Uterus (tissue), 2 donors: ENCODE data around the gene ADH1C.
"Not testable (repeated sequence)": the region's sequence is repeated elsewhere in the genome, so short reads cannot be mapped to it uniquely, and the experiment has no call there.

Experiments
- CTCF ChIP-seq, 4 experiments: fragments of 200-600 bp in 2 of 4; fragments of 450-650 bp in 2 of 4; sonication (generic) in 2 of 4; IDR thresholded peaks; one replicate each; pipeline ENCODE4 v1.5.1; 2016 to 2019; ENCODE audit warnings: antibody characterized with exemption in 4 of 4, mild to moderate bottlenecking in 2 of 4, moderate library complexity in 1 of 4
- POLR2A ChIP-seq, 2 donors: fragments of 450-650 bp; IDR thresholded peaks; one replicate each; pipeline ENCODE4 v1.6.1; 2016; ENCODE audit warnings: antibody characterized with exemption in 2 of 2, mild to moderate bottlenecking in 1 of 2, moderate library complexity in 1 of 2

- TF ChIP-seq CTCF, POLR2A (IDR thresholded peaks at IDR 0.05): not testable (repeated sequence)
Measured at GRCh38 chr4:99372464-99372863, 19.9 kb upstream of the ADH1C start.
